ENCODE results near the gene KIAA1586. TPM values are rescaled to one million over a fixed set of nuclear protein-coding genes. Genes with fewer than 3 reads are reported as not detected.

The KIAA1586 gene
- total and polyA plus RNA-seq, 9 of the 15 experiments (the other 6 are each of a cell fraction or from before 2014, with no cell fraction given): 23.4 to 43.6 (median 29.5) TPM

DNA sequence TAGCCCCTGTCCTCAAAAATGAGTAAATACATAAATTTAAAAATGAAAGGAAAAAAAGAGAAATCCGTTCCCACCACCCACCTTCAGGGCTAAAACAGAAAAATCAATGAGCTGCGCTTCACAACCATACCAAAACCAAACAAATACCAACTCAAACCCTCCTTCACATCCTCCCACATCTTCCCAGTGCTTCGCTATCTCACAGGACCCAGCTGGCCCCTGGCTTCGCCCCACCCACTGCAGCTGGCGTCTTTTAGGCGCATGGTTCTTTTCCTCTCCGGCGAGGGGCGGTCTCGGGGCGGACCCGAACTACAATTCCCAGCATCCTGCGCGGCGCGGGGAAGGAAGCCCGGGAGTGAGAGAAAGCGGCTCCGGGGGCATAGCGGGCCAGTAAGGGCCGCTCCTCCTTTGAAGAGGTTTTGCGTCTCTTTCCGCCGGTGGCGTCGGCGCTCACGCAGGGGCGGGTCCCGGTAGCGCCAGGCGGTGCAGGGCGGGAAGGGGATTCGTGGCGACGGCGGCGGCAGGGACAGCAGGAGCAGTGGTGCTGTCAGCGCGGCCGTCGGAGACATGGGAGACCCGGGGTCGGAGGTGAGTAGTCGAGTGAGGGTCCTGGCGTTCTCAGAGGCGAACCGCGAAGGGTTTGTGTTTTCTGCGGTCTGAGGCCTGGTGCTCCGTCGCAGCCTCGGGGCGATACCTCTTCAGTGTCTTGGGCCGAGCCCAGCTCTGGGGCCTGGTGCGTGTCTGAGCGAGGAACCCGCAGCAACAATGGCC lies 43.4 kb downstream of the KIAA1586 start, which contains the start of gene ZNF451 (continued):
- TF ChIP-seq BCLAF1 (IDR thresholded peaks at IDR 0.05; ENCODE audit: borderline replicate concordance in 1 of 2, control insufficient read depth in 1 of 2, low read depth in 2 of 2, low read length in 1 of 2): no peak
- peak; percentile 96 for TF ChIP-seq TCF3 (CRISPR knock-in tag; IDR thresholded peaks at IDR 0.05)
- TF ChIP-seq TRIM28 (IDR thresholded peaks at IDR 0.05): peak; percentile 42; the same call in 1 of the 2 replicates
- TF ChIP-seq ARNT (IDR thresholded peaks at IDR 0.05): peak; percentile 72 to 83
- TF ChIP-seq, protein P1, sequence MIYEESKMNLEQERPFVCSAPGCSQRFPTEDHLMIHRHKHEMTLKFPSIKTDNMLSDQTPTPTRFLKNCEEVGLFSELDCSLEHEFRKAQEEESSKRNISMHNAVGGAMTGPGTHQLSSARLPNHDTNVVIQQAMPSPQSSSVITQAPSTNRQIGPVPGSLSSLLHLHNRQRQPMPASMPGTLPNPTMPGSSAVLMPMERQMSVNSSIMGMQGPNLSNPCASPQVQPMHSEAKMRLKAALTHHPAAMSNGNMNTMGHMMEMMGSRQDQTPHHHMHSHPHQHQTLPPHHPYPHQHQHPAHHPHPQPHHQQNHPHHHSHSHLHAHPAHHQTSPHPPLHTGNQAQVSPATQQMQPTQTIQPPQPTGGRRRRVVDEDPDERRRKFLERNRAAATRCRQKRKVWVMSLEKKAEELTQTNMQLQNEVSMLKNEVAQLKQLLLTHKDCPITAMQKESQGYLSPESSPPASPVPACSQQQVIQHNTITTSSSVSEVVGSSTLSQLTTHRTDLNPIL (CRISPR knock-in tag; IDR thresholded peaks at IDR 0.05): no peak
- no peak for TF ChIP-seq POLR3G (IDR thresholded peaks at IDR 0.05; ENCODE audit: extremely low read depth, insufficient read length, insufficient replicate concordance)
- TF ChIP-seq TEAD2 (tag; IDR thresholded peaks at IDR 0.05): no peak
- TF ChIP-seq THAP12 (CRISPR knock-in tag; IDR thresholded peaks at IDR 0.05): peak; percentile 20; the same call in 1 of the 2 replicates
- TF ChIP-seq PYGO2 (tag; IDR thresholded peaks at IDR 0.05): no peak
- TF ChIP-seq, protein P2, sequence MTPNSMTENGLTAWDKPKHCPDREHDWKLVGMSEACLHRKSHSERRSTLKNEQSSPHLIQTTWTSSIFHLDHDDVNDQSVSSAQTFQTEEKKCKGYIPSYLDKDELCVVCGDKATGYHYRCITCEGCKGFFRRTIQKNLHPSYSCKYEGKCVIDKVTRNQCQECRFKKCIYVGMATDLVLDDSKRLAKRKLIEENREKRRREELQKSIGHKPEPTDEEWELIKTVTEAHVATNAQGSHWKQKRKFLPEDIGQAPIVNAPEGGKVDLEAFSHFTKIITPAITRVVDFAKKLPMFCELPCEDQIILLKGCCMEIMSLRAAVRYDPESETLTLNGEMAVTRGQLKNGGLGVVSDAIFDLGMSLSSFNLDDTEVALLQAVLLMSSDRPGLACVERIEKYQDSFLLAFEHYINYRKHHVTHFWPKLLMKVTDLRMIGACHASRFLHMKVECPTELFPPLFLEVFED (CRISPR knock-in tag; conservative IDR thresholded peaks at IDR 0.05): no peak; the same call in 1 of the 2 replicates
- no peak for TF ChIP-seq ZNF644 (tag; IDR thresholded peaks at IDR 0.05; ENCODE audit: low read depth)
- TF ChIP-seq POU5F1 (IDR thresholded peaks at IDR 0.05; ENCODE audit: borderline replicate concordance, low read depth, low read length, partially characterized antibody): peak; percentile 43
